ENCODE data around the gene OCA2. TPM values are rescaled to one million over a fixed set of nuclear protein-coding genes. Genes with fewer than 3 reads are reported as not detected.

Gene OCA2
- total and polyA plus RNA-seq, 7 donors: 0.36 to 0.41 TPM; not detected in 5

- no peak for DNase-seq
- peaks cover 0 to 5% (median 1%) of the 10 kb centered on the region in 4 donors for H3K9me3 ChIP-seq
- H3K27ac ChIP-seq: no peak overlapping the region
- no peaks in the 10 kb centered on the region for H3K4me1 ChIP-seq
- intact Hi-C loops (cut with DNase I): no loop called here
- no peak overlapping the region for H3K4me3 ChIP-seq
- H3K36me3 ChIP-seq: no peaks in the 10 kb centered on the region
- no peaks in the 10 kb centered on the region for H3K27me3 ChIP-seq
- WGBS, 2 donors: 85 to 92% methylated on average over 9 of the region's 9 CpGs
- TF ChIP-seq POLR2A (IDR thresholded peaks at IDR 0.05) (no peak), EP300 (IDR thresholded peaks at IDR 0.05) (no peak), POLR2AphosphoS5 (IDR thresholded peaks at IDR 0.05) (no peak), CTCF (IDR thresholded peaks at IDR 0.05) (no peak)
These were observed 324.5 kb downstream of the OCA2 start for GRCh38 chr15:27774638-27775037.

GRCh38 chr15:27774191-27774590 lies 324.9 kb downstream of the OCA2 start:
- no peaks in the 10 kb centered on the region for H3K36me3 ChIP-seq

GRCh38 chr15:27771892-27772291 lies 327.2 kb downstream of the OCA2 start:
- Histone ChIP-seq H3K4me1 (no peaks in the 10 kb centered on the region), H3K27me3 (no peaks in the 10 kb centered on the region), H3K27ac (no peak overlapping the region), H3K9me3 (peaks cover 0 to 8% (median 1%) of the 10 kb centered on the region in 4 donors), H3K36me3 (no peaks in the 10 kb centered on the region), H3K4me3 (no peak overlapping the region)
- 93% methylated on average over 7 of the region's 7 CpGs for WGBS, 2 donors
- TF ChIP-seq EP300 (IDR thresholded peaks at IDR 0.05): no peak
- TF ChIP-seq POLR2A (IDR thresholded peaks at IDR 0.05): no peak
- no peak for TF ChIP-seq CTCF (IDR thresholded peaks at IDR 0.05)
- TF ChIP-seq POLR2AphosphoS5 (IDR thresholded peaks at IDR 0.05): no peak
- intact Hi-C loops (cut with DNase I): no loop called here
- DNase-seq: no peak

More at GRCh38 chr15:27774191-27774590, 324.9 kb downstream of the OCA2 start:
- TF ChIP-seq POLR2AphosphoS5 (IDR thresholded peaks at IDR 0.05) (no peak), EP300 (IDR thresholded peaks at IDR 0.05) (no peak), POLR2A (IDR thresholded peaks at IDR 0.05) (no peak), CTCF (IDR thresholded peaks at IDR 0.05) (no peak)
- intact Hi-C loops (cut with DNase I): no loop called here
- Histone ChIP-seq H3K4me1 (no peaks in the 10 kb centered on the region), H3K27me3 (no peaks in the 10 kb centered on the region), H3K4me3 (no peak overlapping the region), H3K27ac (no peak overlapping the region), H3K9me3 (peaks cover 0 to 5% (median 1%) of the 10 kb centered on the region in 4 donors)
- no peak for DNase-seq
- WGBS, 2 donors: 93% methylated on average over 6 of the region's 6 CpGs

GRCh38 chr15:27770769-27771554 lies 328.2 kb downstream of the OCA2 start:
- WGBS, 2 donors: 94 to 97% methylated on average over 26 of the region's 26 CpGs
- no peak overlapping the region for H3K27ac ChIP-seq
- H3K9me3 ChIP-seq: peaks cover 0 to 8% (median 1%) of the 10 kb centered on the region in 4 donors
- no peak for DNase-seq
- H3K27me3 ChIP-seq: no peaks in the 10 kb centered on the region
- TF ChIP-seq EP300 (IDR thresholded peaks at IDR 0.05): no peak
- TF ChIP-seq POLR2AphosphoS5 (IDR thresholded peaks at IDR 0.05): no peak
- no peak for TF ChIP-seq CTCF (IDR thresholded peaks at IDR 0.05)
- no peak for TF ChIP-seq POLR2A (IDR thresholded peaks at IDR 0.05)
- intact Hi-C loops (cut with DNase I): no loop called here
- no peaks in the 10 kb centered on the region for H3K36me3 ChIP-seq
- H3K4me1 ChIP-seq: no peaks in the 10 kb centered on the region
- H3K4me3 ChIP-seq: no peak overlapping the region
